ENCODE data around the gene IQGAP2. TPM values are rescaled to one million over a fixed set of nuclear protein-coding genes. Genes with fewer than 3 reads are reported as not detected.
"Not testable (repeated sequence)": the region's sequence is repeated elsewhere in the genome, so short reads cannot be mapped to it uniquely, and the experiment has no call there.

IQGAP2 gene
- polyA plus RNA-seq, 3 donors: 57.9 to 69.7 (median 68.2) TPM

GRCh38 chr5:76728965-76729364 is 325.9 kb downstream of the IQGAP2 start:
- DNase-seq (ENCODE audit: extremely low read depth in 1 of 11, low read depth in 9 of 11, low spot score in 4 of 11): no peak

DNA sequence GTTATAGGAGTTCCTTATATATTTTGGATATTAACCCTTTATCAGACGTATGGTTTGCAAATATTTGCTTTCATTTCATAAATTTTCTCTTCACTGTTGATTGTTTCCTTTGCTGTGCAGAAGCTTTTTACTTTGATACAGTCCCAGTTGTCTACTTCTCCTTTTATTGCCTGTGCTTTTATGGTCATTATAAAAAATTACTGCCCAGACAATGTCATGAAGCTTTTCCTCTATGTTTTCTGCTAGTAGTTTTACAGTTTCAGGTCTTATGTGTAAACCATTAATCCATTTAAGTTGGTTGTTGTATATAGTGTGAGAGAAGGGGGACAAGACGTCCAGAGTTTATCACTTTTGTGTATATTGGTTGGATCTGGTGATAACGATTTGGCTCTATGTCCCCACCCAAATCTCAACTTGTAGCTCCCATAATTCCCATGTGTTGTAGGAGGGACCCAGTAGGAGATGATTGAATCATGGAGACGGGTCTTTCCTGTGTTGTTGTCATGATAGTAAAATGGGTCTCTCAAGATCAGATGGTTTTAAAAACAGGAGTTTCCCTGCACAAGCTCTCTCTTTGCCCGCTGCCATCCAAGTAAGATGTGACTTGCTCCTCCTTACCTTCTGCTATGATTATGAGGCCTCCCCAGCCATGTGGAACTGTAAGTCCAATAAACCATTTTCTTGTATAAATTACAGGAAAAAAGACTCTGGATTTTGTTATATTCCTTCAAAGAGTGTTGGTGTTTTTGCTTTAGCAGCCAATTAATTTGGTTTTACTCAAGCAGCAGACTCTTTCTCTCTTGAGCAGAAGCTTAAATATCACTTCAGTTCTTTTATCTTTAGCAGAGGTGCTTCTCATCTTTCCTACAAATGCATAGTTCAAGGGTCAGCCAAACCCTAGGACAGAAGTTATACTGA is 326.5 kb downstream of the IQGAP2 start:
- no peak for DNase-seq (ENCODE audit: extremely low read depth in 1 of 11, low read depth in 9 of 11, low spot score in 4 of 11)

- DNase-seq (ENCODE audit: extremely low read depth in 1 of 11, low read depth in 9 of 11, low spot score in 4 of 11): no peak
These were observed 329.4 kb downstream of the IQGAP2 start for GRCh38 chr5:76732405-76733048.

- no peak for DNase-seq (ENCODE audit: extremely low read depth in 1 of 11, low read depth in 9 of 11, low spot score in 4 of 11)
These were observed 329.9 kb downstream of the IQGAP2 start for GRCh38 chr5:76733049-76733417.

- DNase-seq (ENCODE audit: extremely low read depth in 1 of 11, low read depth in 9 of 11, low spot score in 4 of 11): no peak
These were observed 332.9 kb downstream of the IQGAP2 start for GRCh38 chr5:76735762-76736545.

DNA sequence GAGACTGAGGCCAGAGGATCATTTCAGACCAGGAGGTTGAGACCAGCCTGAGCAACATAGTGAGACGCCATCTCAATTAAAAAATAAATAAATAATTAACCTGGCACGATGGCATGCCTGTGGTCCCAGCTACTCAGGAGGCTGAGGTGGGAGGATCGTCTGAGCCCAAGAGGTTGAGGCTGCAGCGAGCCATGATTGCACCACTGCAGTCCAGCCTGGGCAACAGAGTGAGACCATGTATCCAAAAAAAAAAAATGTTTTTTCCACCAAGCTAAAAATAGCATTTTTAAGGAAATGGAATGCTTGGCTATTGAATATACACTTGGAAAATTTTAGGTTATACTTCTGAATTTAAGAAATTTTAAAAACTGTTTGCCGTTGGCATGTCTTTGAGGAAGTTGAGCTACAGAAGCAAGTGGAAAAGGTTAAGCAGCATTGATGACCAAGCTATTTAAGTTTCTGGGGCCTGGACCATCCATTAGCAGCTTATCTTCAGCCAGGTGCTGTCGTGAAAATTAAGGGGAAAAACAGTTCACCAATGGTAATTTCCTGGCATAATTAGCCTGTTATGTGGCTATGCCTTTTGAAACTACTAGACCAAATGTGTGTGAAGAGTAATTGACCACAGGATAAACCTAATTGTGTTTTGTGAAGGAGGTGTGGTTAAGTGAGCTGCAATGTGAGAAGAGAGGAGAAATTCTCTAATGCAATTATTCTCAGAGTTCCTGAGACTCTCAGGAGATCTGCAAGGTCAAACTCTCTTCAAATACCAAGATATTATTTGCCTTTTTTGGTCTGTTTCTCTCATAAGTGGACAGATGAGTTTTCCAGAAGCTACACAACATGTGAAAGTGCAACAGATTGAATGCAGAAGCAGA is 333.8 kb downstream of the IQGAP2 start:
- DNase-seq (ENCODE audit: extremely low read depth in 1 of 11, low read depth in 9 of 11, low spot score in 4 of 11): no peak

GRCh38 chr5:76737846-76738245 is 334.8 kb downstream of the IQGAP2 start:
- DNase-seq (ENCODE audit: extremely low read depth in 1 of 11, low read depth in 9 of 11, low spot score in 4 of 11): no peak

DNA sequence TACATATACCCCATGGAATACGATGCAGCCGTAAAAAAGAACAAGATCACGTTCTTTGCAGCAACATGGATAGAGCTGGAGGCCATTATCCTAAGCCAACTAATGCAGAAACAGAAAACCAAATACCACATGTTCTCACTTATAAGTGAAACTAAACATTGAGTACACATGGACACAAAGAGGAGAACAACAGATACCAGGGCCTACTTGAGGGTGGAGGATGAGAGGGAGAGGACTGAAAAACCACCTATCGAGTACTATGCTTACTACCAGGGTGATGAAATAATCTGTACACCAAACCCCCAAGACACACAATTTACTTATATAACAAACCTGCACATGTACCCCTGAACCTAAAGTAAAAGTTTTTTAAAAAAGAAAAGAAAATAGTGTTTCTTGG is 338.4 kb downstream of the IQGAP2 start:
- not testable (repeated sequence) for DNase-seq (ENCODE audit: extremely low read depth in 1 of 11, low read depth in 9 of 11, low spot score in 4 of 11)

DNA sequence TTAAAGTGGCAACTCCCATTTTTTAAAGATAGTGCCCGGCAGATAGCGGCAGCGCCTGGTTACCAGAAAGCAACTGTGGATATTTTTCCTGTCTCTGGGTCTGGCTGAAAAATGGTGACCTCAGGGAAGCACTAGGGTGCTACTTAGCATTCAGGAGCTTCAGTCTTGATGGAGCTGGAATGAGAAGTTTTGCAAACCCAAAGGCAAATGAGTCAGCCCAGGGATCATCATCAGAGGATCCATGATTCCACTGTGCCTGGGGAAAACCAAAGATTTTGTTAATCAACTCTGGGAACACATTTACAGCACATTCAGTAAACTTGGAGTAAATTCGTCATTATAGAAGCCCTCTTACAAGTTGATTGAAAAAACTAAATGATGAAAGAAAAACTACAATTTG is 339.5 kb downstream of the IQGAP2 start:
- no peak for DNase-seq (ENCODE audit: extremely low read depth in 1 of 11, low read depth in 9 of 11, low spot score in 4 of 11)

GRCh38 chr5:76744632-76745031 is 341.5 kb downstream of the IQGAP2 start:
- DNase-seq (ENCODE audit: extremely low read depth in 1 of 11, low read depth in 9 of 11, low spot score in 4 of 11): no peak

DNA sequence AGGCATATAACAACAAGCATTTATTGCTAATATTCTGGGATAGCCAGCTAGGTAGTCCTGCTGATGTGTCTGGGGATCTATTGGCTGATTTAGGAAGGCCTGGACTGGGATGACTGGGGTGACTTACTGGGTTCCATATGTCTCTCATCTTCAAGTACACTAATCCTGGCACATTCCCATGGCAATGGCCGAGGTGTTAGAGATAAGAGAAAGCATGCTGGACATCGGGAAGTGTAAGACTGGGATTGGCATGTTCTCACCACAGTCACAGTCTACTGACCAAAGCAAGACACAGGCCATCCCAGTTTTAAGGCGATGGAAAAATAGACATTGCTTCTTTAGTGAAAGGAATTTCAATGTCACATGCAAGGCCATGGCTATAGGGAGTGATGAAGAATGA is 342.6 kb downstream of the IQGAP2 start:
- no peak for DNase-seq (ENCODE audit: extremely low read depth in 1 of 11, low read depth in 9 of 11, low spot score in 4 of 11)

GRCh38 chr5:76746677-76747076 is 343.6 kb downstream of the IQGAP2 start:
- DNase-seq (ENCODE audit: extremely low read depth in 1 of 11, low read depth in 9 of 11, low spot score in 4 of 11): no peak

- no peak for DNase-seq (ENCODE audit: extremely low read depth in 1 of 11, low read depth in 9 of 11, low spot score in 4 of 11)
These were observed 344.6 kb downstream of the IQGAP2 start for GRCh38 chr5:76747706-76748105.

DNA sequence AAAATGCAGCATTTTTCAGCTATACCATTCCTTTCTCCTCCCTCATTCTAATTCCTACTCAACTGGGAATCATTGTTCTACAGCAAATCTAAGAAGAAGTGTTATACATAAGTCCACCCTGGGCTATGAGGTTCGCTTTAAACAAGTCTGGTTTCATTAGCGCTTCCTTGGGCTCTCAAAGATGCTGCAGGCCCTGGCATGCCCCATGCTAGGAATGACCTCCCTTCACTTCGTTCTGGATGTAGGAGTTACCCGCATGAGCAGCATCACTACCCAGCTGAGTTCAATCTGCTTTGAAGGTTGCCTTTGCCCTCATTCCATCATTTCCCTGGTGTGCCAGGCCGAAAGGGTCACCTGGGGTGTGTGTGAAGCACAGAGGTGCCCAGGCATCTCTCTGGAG is 348.2 kb downstream of the IQGAP2 start:
- no peak for DNase-seq (ENCODE audit: extremely low read depth in 1 of 11, low read depth in 9 of 11, low spot score in 4 of 11)

GRCh38 chr5:76754668-76755078 is 351.6 kb downstream of the IQGAP2 start:
- DNase-seq (ENCODE audit: extremely low read depth in 1 of 11, low read depth in 9 of 11, low spot score in 4 of 11): no peak

GRCh38 chr5:76755779-76756637 is 352.9 kb downstream of the IQGAP2 start:
- no peak for DNase-seq (ENCODE audit: extremely low read depth in 1 of 11, low read depth in 9 of 11, low spot score in 4 of 11)

DNA sequence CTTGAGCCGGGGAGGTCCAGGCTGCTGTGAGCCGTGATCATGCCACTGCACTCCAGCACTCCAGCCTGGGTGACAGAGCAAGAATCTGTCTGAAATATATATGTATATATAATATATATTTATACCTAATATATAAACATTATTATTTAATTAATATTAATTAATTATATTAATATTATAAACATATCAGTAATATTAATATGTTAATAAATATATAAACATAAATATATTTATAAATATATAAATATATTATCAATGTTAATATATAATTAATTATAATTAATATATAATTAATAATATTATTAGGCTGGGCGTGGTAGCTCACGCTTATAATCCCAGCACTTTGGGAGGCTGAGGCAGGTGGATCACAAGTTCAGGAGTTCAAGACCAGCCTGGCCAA is 354.0 kb downstream of the IQGAP2 start:
- no peak for DNase-seq (ENCODE audit: extremely low read depth in 1 of 11, low read depth in 9 of 11, low spot score in 4 of 11)
